ENCODE results near the gene RECQL5.

GRCh38 chr17:75617675-75618074 is 49.3 kb downstream of the RECQL5 start:
- TF ChIP-seq GATA1 (IDR thresholded peaks at IDR 0.05; ENCODE audit: low read depth, low read length) (no peak), POLR2A (IDR thresholded peaks at IDR 0.05; ENCODE audit: low read length) (no peak)
